AG04449 (cell line): ENCODE results near the gene TRIM63.
"Not testable (repeated sequence)": the region's sequence is repeated elsewhere in the genome, so short reads cannot be mapped to it uniquely, and the experiment has no call there.

Experiments
- CTCF ChIA-PET: fragments of 350-600 bp; formaldehyde crosslinking; extraction: SDS; loops from one replicate; lab custom pipeline; 2021; ENCODE audit warnings: antibody characterized with exemption; lab: Yijun Ruan, JAX
- POLR2A ChIA-PET: fragments of 400-600, 350-600 bp; formaldehyde crosslinking; extraction: SDS; loops from one replicate; lab custom pipeline; 2020; ENCODE audit warnings: antibody characterized with exemption, inconsistent platforms; lab: Yijun Ruan, JAX
- DNase-seq: peaks from one replicate; pipeline ENCODE4 v3.0.0-alpha.2; 2010; ENCODE audit warnings: low read depth, low spot score
- H3K4me3 ChIP-seq: 2 replicates; pipeline ENCODE4 v1.5.1; 2011; ENCODE audit warnings: low read depth, mild to moderate bottlenecking, control low read depth, low read length
- CTCF ChIP-seq: IDR thresholded peaks from one replicate; pipeline ENCODE4 v1.5.1; 2011; ENCODE audit warnings: mild to moderate bottlenecking, moderate library complexity, low read length, control low read depth, inconsistent platforms; ENCODE audit not compliant: insufficient read depth; ENCODE audit errors: missing control alignments

Gene TRIM63

GRCh38 chr1:26097696-26098095, 30.3 kb upstream of the TRIM63 start:
- no peak overlapping the region for H3K4me3 ChIP-seq
- POLR2A ChIA-PET, result no interaction called here
- TF ChIP-seq CTCF, result no peak
- no peak for DNase-seq
- CTCF ChIA-PET, result interaction anchor here (2.4 to 14.0 kb wide), 2 partner anchors 47 to 61 kb away, joined by 6 to 360 read pairs; no protein-coding TSS in a partner anchor

- ChIA-PET POLR2A (no interaction called here), CTCF (interaction anchor here (2.4 to 14.0 kb wide), 2 partner anchors 48 to 60 kb away, joined by 6 to 360 read pairs; no protein-coding TSS in a partner anchor)
- no peak for TF ChIP-seq CTCF
- H3K4me3 ChIP-seq, result no peak overlapping the region
- no peak for DNase-seq
These were observed 29.0 kb upstream of the TRIM63 start for GRCh38 chr1:26096471-26096870.

- no peak overlapping the region for H3K4me3 ChIP-seq
- CTCF ChIA-PET, result interaction anchor here (0.9 to 1.7 kb wide), 2 partner anchors 10 to 50 kb away, joined by 4 read pairs; no protein-coding TSS in a partner anchor
- no peak for DNase-seq
These were observed 27.4 kb upstream of the TRIM63 start for GRCh38 chr1:26094677-26095383.

GRCh38 chr1:26094076-26094669, 26.7 kb upstream of the TRIM63 start:
- H3K4me3 ChIP-seq, result no peak overlapping the region
- DNase-seq, result no peak
- no peak for TF ChIP-seq CTCF
- CTCF ChIA-PET, result interaction anchor here (0.9 to 1.7 kb wide), 2 partner anchors 11 to 51 kb away, joined by 4 read pairs; no protein-coding TSS in a partner anchor
- POLR2A ChIA-PET, result no interaction called here

More at GRCh38 chr1:26094677-26095383, 27.4 kb upstream of the TRIM63 start:
- POLR2A ChIA-PET, result no interaction called here
- TF ChIP-seq CTCF, result peak; percentile 5

- CTCF ChIA-PET, DNase-seq, H3K4me3 ChIP-seq, POLR2A ChIA-PET: not testable (repeated sequence)
These were observed 26.1 kb upstream of the TRIM63 start for GRCh38 chr1:26093569-26093968.

- TF ChIP-seq CTCF, result no peak
- no peak overlapping the region for H3K4me3 ChIP-seq
- ChIA-PET CTCF (no interaction called here), POLR2A (no interaction called here)
- no peak for DNase-seq
These were observed 25.0 kb upstream of the TRIM63 start for GRCh38 chr1:26092422-26092821.
